Middle frontal gyrus (tissue), 1 donor: ENCODE measurements around the gene ELOVL5.

Source experiments
- DNase-seq: peaks from one replicate; pipeline ENCODE4 v3.0.0-alpha.2; 2015; ENCODE audit warnings: low spot score; ENCODE audit errors: extremely low spot score

ELOVL5 gene

DNA sequence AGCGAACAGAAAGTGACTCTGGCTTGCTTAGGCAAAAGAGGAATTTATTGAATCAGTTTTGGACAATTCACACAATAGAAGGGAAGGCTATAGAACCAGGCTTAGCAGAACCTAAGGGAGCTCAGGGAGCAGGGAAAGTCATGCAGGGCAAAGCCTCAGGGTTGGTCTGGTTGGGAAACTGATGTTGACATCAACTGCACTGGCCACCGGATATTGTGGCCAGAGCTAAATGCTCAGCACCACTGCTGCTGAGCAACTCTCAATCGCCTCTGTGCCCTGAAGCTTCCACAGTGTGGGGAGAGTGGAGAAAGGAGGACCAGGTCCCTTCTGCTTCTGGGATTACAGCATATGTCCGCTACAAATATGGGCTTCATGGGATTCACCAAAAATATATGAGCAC is 106.8 kb downstream of the ELOVL5 start:
- no peak for DNase-seq

DNA sequence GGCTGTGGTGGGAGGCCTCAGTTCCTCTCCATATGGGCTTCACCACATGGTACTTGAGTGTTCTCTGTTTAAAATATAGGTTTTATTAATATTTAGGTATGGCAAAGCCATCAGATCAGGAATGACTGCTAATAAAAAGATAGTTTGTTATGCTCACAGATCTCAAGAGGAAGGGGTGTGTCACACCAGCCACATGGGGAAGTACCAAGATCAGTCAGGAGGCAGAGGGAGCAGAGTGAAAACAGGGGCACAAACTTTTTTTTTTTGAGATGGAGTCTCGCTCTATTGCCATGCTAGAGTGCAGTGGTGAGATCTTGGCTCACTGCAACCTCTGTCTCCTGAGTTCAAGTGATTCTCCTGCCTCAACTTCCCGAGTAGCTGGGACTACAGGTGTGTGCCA is 108.0 kb downstream of the ELOVL5 start:
- DNase-seq = no peak

DNA sequence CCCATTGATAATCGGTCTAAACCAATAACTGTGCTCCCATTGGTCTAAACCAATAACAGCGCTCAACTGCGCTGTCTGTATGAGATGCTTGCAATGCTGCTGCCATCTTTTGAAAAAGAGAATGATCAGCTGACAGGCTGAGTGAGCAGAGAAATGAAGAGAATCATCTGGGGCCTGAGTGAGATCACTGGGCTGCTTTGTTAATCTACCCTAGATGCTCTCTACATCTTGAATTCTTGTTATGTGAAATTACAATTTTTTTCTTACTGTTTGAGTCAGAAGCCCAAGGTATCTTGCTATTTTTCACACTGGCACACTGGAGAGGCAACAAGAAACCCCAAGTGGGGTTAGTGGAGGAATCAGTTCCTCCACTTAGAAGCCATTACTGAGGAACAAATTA is 108.6 kb downstream of the ELOVL5 start:
- DNase-seq = no peak

DNA sequence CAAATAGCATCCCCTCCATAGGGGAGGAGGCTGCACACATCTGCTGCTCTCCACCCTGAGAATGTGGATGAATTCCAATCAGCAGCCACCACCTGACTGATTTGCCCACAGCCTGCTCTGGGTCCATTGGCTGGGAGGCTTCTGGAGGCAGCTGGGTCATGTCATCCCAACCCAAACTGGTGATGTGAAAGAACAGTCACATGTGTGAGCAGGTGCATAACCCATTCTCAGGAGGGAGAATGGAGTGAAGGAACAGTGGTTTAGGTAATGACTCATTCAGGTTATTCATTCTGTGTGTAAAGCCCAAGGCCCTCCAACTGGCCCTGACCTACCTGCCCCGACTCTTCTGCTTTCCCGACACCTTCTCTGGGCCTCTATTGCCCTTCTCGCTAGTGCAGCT is 109.2 kb downstream of the ELOVL5 start:
- no peak for DNase-seq

DNA sequence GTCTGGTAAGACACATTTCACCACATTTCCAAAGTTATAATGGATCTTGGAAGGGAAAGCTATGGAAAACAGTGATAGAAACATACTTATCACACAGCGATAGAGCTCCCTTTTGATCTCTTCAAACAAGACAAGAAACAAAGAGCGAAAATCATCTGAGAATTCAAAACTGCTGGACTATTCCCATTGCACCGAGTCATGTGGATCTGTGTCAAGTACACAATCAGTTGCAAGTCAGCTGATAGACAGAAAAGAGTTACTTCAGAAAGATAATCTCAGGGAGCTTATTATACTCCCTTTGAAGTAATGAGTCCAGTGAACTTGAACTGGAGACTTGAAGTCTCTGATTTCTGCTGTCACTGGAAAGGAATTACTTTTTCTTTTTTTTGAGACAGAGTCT is 110.4 kb downstream of the ELOVL5 start:
- no peak for DNase-seq

DNA sequence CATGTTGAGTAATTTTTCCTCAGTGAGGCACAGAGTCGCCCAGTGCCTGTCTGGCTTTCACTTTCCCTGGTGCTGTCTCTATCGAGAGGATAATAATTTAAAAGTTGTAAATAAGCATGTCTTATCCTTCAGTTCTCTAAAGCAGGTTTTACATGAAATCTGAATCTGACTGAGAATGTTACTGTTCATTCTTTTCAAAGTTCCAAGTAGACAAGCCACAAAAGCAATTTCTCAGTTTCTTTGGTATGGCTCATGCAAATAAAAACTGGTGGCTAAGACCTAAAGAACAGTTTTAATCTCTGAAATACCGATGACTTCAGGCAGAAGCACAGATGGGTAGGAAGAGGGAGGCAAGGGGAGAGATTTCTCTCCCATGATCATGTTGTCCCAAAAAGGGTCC is 112.5 kb downstream of the ELOVL5 start:
- DNase-seq = no peak

DNA sequence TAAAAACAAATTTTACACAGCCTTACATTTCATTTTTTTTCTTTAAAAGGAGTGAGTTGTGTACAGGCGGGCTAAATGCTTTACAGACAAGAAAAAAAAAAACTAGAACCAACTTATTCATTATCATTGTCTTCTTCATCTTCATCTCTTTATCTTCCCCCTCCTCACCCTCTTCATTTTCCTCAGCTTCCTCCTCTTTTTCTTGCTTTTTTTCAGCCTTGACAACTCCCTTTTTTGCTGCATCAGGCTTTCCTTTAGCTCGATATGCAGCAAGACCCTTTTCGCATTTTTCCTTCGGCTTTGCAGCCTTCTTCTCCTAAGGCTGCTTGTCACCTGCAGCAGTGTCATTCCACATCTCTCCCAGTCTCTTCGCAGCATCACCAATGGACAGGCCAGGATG is 113.2 kb downstream of the ELOVL5 start:
- no peak for DNase-seq

DNA sequence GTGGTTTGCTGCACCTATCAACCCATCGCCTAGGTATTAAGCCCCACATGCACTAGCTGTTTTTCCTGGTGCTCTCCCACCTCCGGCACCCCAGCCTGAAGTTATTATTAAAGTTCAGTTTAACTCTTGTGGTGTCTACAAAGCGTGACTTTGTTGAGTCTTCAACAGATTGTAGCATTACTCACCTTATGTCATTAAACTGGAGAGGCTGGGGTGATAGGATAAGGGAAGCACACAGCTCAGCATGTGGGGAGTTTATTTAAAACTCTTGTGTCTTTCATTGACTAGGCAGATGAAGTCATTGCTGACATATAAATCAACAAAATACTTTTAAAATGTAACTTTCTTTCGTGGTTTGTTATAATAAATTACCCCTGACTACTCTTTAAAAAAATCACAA is 115.4 kb downstream of the ELOVL5 start:
- DNase-seq = no peak

DNA sequence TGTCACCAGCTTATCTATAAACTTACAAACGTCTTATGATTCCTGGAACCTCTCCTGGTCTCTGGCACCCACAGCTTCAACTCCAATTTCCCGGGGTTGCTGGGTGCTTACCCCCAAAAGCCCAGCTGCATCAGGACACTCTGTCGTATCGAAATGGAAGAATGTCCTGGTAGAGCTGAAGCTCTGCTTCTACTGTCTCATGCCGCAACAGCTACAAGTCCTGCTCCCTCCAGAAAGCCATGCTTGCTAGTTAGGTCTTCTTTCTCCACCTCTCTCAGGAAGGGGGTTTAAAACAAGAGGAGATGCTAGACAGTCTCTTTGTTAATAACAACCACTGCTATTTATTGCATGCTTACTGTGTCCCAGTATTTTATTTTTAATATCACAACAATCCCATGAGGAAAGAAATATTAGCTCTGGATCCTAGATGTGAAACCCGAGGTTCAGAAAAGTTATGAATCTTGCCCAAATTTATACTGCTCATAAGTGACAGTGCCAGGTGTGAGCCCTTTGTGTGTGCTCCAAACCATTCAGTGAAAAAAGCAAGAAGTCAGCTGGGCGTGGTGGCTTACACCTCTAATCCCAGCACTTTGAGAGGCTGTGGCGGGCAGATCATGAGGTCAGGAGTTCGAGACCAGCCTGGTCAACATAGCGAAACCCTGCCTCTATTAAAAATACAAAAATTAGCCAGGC is 117.8 kb downstream of the ELOVL5 start:
- DNase-seq = no peak

DNA sequence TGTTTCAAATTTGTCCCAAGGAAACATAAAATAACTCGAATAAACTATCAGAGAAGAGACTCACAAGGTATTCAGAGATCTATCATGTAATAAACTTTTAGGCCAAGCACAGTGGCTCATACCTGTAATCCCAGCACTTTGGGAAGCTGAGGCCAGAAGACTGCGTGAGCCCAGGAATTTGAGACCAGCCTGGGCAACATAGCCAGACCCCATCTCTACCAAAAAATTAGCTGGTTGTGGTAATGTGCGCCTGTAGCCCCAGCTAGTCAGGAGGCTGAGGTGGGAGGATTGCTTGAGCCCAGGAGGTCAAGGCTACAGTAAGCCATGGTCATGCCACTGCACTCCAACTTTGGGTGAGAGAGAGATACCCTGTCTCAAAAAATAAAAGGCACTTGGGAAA is 120.9 kb downstream of the ELOVL5 start:
- no peak for DNase-seq

DNA sequence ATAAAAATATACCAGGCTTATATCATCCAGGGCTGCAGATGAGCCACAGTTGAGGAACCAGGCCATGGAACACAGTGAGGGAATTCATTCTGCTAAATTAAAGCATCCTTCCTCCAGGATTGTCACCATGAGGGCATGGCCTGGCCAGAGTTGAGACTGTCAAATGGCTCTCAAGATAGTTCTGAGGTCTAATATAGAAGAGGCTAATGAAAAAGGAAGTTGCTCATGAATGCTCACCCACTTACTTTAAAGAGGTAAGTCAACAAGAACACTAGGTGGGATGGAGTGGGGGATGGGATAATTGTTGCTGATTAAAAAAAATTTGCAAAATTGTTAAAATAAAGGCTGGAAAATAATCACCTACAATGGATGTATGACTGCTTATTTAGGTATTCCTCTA is 128.1 kb downstream of the ELOVL5 start:
- DNase-seq = no peak
